Measurements from ENCODE around the gene RAB34. TPM values are rescaled to one million over a fixed set of nuclear protein-coding genes. Genes with fewer than 3 reads are reported as not detected.

RAB34 gene
- polyA plus RNA-seq, 4 donors = 169 to 203 (median 186) TPM

DNA sequence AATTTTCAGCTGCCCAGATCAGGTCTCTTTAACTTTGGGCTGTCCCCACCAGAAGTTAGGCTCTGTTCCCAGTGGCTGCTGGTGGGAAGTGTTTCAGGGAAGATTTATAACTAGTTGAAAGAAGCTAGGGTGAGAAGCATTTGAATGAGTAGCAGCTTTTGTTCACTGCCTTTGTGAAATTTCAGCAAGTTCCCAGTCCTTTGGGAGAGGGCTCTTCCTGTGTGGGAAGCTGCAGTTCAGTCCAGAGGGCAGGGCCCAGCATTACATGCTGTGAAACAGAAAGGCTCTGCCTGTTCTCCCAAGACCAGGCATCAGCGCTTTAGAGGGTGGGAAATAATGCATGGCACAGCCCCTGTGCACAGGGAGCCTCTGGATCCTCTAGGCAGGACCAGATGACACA, 23.8 kb downstream of the RAB34 start:
- DNase-seq (ENCODE audit: low read depth in 4 of 4, low spot score in 2 of 4) = no peak

DNA sequence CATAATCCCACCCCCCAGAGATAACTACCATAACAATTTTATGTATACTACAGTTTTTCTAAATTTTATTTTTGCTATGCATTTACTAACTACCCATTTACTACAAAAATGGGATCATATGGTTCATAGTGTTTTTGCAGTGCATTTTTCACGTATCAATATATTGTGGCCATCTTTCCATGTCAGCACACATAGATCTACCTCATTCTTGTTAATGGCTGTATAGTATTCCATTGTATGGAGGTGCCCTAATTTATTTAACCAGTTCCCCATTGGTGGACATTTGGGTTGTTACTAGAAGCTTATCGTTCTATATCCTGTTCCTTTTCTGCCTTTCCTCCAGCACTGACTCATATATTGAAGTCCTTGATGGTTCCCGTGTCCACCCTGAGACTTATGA, 28.7 kb downstream of the RAB34 start:
- no peak for DNase-seq (ENCODE audit: low read depth in 4 of 4, low spot score in 2 of 4)

DNA sequence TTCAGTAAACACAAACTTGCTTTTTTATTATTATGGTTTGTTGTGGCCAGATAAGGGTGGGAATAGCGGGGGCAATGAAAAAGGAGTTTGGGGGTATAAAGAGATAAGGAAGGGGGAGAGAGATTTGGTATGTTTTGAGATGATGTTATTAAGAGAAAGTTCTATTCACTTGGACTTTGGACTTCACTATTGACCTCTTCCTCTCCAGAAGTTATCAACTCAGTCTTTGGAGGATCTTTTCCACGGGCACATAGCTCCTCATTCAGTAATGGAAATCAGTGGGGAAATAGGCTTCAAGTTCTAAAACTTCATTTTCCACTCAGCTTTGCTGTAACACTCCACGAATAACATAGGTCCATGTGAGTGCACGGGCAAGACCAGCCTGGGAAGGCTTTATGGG, 29.2 kb downstream of the RAB34 start:
- no peak for DNase-seq (ENCODE audit: low read depth in 4 of 4, low spot score in 2 of 4)

DNA sequence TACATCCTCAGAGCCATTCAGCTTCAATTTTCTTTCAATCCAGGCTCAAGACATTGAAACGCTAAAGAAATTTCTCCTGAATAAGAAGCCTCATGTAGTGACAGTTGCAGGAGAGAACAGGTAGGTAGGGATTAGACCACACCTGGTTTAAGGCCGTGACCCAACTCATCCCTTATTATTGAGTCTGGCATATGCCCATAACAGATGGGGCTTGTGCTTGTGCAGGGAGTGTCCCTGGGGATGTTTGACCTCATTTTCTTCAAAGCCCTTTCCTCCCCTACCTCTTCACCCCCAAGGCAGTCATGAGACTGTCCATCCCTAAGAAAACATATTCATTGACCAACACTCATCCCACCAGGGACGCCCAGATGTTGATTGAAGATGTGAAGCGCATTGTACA, 31.4 kb downstream of the RAB34 start:
- no peak for DNase-seq (ENCODE audit: low read depth in 4 of 4, low spot score in 2 of 4)

DNA sequence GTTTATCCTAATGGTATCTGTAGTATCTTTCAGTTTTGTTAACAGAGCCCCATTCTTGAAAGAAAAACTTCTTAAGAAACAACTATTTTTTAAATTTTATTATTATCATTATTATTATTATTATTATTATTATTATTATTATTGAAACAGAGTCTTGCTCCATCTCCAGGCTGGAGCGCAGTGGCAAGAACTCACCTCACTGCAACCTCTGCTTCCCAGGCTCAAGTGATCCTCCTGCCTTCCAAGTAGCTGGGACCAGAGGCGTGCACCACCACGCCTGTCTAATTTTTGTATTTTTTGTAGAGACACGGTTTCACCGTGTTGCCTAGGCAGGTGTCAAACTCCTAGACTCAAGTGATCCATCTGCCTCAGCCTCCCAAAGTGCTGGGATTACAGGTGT, 32.3 kb downstream of the RAB34 start:
- no peak for DNase-seq (ENCODE audit: low read depth in 4 of 4, low spot score in 2 of 4)

DNA sequence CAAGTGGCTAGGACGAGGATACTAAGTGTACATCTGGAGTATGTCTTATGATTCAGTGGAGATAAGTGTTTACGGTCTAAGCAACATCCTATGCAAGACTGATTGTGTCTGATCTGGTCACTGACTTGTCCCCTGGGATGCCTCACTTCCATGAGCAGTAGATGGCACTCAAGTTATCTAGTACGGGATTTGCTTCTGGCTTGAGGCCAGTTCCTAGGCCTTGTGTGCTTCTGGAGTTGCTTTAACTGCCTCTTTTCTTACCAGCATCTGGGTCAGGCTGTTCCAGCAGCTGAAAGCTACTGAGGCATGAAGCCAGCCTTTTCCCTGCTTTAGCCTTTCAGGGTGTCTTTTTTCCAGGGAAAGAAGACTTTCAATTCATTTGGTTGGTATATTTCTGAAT, 32.7 kb downstream of the RAB34 start:
- no peak for DNase-seq (ENCODE audit: low read depth in 4 of 4, low spot score in 2 of 4)

DNA sequence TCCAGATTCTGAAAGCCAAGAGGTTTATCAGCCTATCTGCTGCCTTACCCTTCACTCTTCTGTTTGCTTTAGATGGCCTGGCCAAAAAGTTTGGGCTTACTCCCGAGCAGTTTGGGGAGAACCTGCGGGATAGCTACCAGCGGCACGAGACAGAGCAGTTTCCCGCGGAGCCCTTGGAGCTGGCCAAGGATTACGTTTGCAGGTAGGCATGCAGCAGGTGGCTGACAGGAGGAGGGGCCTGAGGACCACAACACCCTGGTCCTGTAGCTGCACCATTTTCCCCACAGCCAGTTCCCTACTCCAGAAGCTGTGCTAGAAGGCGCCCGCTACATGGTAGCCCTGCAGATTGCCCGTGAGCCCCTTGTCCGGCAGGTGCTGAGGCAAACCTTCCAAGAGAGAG, 35.0 kb downstream of the RAB34 start:
- no peak for DNase-seq (ENCODE audit: low read depth in 4 of 4, low spot score in 2 of 4)

DNA sequence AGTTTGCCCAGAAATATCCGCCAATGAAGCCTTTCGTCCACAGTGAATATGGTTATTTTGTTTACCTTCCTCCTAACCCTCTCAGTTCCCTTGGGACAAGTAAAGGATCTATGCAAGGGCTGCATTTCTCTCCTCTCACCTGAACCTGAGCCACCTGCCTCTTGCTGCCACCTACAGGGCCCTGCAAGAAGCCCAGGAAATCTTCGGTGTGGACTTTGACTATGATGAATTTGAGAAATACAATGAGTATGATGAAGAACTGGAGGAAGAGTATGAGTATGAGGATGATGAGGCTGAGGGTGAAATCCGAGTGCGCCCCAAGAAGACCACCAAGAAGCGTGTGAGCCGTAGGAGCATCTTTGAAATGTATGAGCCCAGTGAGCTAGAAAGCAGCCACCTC, 41.7 kb downstream of the RAB34 start:
- no peak for DNase-seq (ENCODE audit: low read depth in 4 of 4, low spot score in 2 of 4)

DNA sequence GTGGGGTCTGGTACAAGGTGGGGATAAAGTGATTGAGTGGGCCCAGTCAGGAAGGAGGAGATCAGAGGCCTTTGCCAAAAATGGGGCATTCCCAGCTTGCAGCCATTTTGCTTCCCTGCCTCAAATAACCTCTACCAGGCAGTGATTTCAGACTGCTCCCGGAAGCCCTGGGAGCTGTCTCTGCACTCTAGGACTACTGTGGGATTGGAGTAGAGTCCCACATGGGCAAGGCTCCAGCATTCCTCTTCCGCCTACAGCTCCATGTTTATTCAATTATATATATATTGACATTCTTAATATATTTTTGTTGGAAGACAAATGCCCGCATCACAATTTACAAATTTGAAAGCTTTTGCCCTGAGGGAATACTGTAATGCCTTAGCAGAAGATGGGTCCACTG, 42.2 kb downstream of the RAB34 start:
- no peak for DNase-seq (ENCODE audit: low read depth in 4 of 4, low spot score in 2 of 4)

DNA sequence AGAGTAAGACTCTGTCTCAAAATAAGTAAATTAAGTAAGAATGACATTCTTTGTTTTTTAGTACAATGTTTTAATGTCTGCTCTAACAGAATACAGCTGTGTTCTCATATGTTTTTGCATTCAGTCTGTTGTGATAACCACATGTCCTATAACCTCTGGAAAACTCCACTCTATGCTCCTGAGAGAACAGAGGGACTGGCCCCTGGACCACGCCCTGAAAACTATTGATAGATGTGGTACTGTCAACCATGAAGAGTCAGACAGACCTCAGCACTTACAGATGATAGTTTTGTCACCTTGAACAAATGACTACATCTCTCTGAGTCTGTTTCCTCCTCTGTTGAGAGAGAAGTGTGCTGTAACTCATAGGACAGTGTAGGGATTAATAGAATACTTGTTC, 47.8 kb downstream of the RAB34 start:
- DNase-seq (ENCODE audit: low read depth in 4 of 4, low spot score in 2 of 4) = no peak

DNA sequence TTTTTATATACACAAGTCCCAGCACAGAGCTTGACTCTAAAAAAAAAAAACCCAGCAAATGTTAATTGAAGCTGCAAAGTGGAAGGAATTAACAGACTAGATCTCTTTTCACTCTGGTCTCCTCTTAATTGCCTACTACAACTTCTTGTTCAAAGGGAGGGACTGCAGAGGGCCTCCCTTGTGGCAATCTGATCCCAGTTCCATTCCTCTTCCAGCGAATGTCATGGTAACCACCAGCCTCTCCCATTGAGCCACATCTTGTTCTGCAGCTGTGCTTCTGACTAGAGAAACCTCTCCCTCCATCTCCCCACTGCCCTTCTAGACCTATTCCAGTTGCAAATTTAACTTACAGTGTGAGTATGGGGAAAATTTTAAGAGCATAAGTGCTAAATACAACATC, 49.8 kb downstream of the RAB34 start:
- no peak for DNase-seq (ENCODE audit: low read depth in 4 of 4, low spot score in 2 of 4)

DNA sequence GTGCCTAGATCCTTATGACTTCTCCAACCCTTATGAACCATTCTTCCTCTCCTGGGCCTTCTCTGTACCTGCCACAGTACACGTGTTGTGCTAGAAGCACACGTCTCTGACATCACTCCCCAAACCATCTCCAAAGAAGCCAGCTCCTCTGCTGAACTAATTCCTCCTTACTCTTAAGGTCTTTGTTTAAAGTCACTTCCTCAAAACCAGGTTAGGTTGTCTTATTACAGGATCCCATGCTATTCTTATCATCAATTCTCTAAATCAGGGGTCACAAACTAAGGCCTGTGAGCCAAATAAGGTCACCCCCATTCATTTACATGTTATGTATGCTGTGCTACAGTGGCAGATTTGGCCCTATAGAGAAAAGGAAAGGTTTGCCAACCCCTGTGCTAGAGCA, 51.7 kb downstream of the RAB34 start:
- DNase-seq (ENCODE audit: low read depth in 4 of 4, low spot score in 2 of 4) = no peak

Other genes starting within 250 kb of the RAB34 start
- gene SLC13A2, start 244.2 kb downstream of the RAB34 start, polyA plus RNA-seq (ENCODE audit: insufficient read length in 4 of 4) = 10 to 100 TPM in 3 of 4 donors, 1 to 10 TPM in 1; 6.0 to 19.3 (median 14.6) TPM
- gene FOXN1, start 211.5 kb downstream of the RAB34 start, polyA plus RNA-seq (ENCODE audit: insufficient read length in 4 of 4) = under 1 TPM; 0.33 to 0.81 (median 0.56) TPM
- gene UNC119, start 165.2 kb downstream of the RAB34 start, polyA plus RNA-seq (ENCODE audit: insufficient read length in 4 of 4) = 10 to 100 TPM; 55.6 to 79.7 (median 65.4) TPM
- gene PIGS, start 146.3 kb downstream of the RAB34 start, polyA plus RNA-seq (ENCODE audit: insufficient read length in 4 of 4) = 100 to 1,000 TPM in 2 of 4 donors, 10 to 100 TPM in 2; 91.2 to 103 (median 95.8) TPM
- 10 to 100 TPM; 17.7 to 31.4 (median 24.6) TPM for gene ALDOC, start 141.0 kb downstream of the RAB34 start, polyA plus RNA-seq (ENCODE audit: insufficient read length in 4 of 4)
- gene SPAG5, start 118.8 kb downstream of the RAB34 start, polyA plus RNA-seq (ENCODE audit: insufficient read length in 4 of 4) = 10 to 100 TPM; 41.8 to 71.2 (median 53.9) TPM
- 10 to 100 TPM in 2 of 4 donors, 1 to 10 TPM in 2; 4.5 to 34.0 (median 16.9) TPM for gene RSKR, start 103.7 kb downstream of the RAB34 start, polyA plus RNA-seq (ENCODE audit: insufficient read length in 4 of 4)
- 100 to 1,000 TPM in 2 of 4 donors, 10 to 100 TPM in 2; 75.2 to 106 (median 93.5) TPM for gene BLTP2, start 72.7 kb downstream of the RAB34 start, polyA plus RNA-seq (ENCODE audit: insufficient read length in 4 of 4)
- 10 to 100 TPM; 72.7 to 88.1 (median 82.7) TPM for gene SDF2, start 56.0 kb downstream of the RAB34 start, polyA plus RNA-seq (ENCODE audit: insufficient read length in 4 of 4)
- gene SUPT6H, start 55.7 kb downstream of the RAB34 start, polyA plus RNA-seq (ENCODE audit: insufficient read length in 4 of 4) = 10 to 100 TPM; 63.1 to 83.7 (median 74.1) TPM
- gene PROCA1, start 6.0 kb downstream of the RAB34 start, polyA plus RNA-seq (ENCODE audit: insufficient read length in 4 of 4) = 10 to 100 TPM in 1 of 4 donors, 1 to 10 TPM in 3; 4.3 to 12.9 (median 7.9) TPM
- gene RPL23A, start 2.1 kb upstream of the RAB34 start, polyA plus RNA-seq (ENCODE audit: insufficient read length in 4 of 4) = 1,000 to 10,000 TPM in 2 of 4 donors, 100 to 1,000 TPM in 2; 742 to 1,048 (median 924) TPM
- 10 to 100 TPM; 14.3 to 20.1 (median 17.9) TPM for gene TLCD1, start 8.4 kb upstream of the RAB34 start, polyA plus RNA-seq (ENCODE audit: insufficient read length in 4 of 4)
- gene NEK8, start 10.9 kb upstream of the RAB34 start, polyA plus RNA-seq (ENCODE audit: insufficient read length in 4 of 4) = 10 to 100 TPM in 2 of 4 donors, 1 to 10 TPM in 2; 6.2 to 13.8 (median 10.2) TPM
- 100 to 1,000 TPM; 101 to 176 (median 126) TPM for gene TRAF4, start 26.1 kb upstream of the RAB34 start, polyA plus RNA-seq (ENCODE audit: insufficient read length in 4 of 4)
- gene FAM222B, start 124.9 kb upstream of the RAB34 start, polyA plus RNA-seq (ENCODE audit: insufficient read length in 4 of 4) = 10 to 100 TPM; 20.1 to 26.2 (median 20.8) TPM
- 10 to 100 TPM; 60.2 to 76.2 (median 69.0) TPM for gene ERAL1, start 137.1 kb upstream of the RAB34 start, polyA plus RNA-seq (ENCODE audit: insufficient read length in 4 of 4)
- 100 to 1,000 TPM in 2 of 4 donors, 10 to 100 TPM in 2; 84.9 to 107 (median 96.9) TPM for gene FLOT2, start 179.9 kb upstream of the RAB34 start, polyA plus RNA-seq (ENCODE audit: insufficient read length in 4 of 4)
- 10 to 100 TPM; 13.2 to 18.0 (median 15.2) TPM for gene DHRS13, start 185.2 kb upstream of the RAB34 start, polyA plus RNA-seq (ENCODE audit: insufficient read length in 4 of 4)
- gene PHF12, start 233.7 kb upstream of the RAB34 start, polyA plus RNA-seq (ENCODE audit: insufficient read length in 4 of 4) = 10 to 100 TPM; 41.2 to 66.9 (median 50.8) TPM

Measured in left renal cortex interstitium (tissue), 4 donors.